HG03575 (cell line): ENCODE results near the gene PTPN1.
"Not testable (repeated sequence)": the region's sequence is repeated elsewhere in the genome, so short reads cannot be mapped to it uniquely, and the experiment has no call there.

ENCODE experiments used
- ATAC-seq: cut with Tn5 transposase; IDR thresholded peaks from one replicate; pipeline ENCODE4 v1.9.1; 2021; ENCODE audit not compliant: unreplicated experiment, insufficient number of reproducible peaks, low FRiP score; ENCODE audit errors: extremely low read depth

Gene PTPN1

DNA sequence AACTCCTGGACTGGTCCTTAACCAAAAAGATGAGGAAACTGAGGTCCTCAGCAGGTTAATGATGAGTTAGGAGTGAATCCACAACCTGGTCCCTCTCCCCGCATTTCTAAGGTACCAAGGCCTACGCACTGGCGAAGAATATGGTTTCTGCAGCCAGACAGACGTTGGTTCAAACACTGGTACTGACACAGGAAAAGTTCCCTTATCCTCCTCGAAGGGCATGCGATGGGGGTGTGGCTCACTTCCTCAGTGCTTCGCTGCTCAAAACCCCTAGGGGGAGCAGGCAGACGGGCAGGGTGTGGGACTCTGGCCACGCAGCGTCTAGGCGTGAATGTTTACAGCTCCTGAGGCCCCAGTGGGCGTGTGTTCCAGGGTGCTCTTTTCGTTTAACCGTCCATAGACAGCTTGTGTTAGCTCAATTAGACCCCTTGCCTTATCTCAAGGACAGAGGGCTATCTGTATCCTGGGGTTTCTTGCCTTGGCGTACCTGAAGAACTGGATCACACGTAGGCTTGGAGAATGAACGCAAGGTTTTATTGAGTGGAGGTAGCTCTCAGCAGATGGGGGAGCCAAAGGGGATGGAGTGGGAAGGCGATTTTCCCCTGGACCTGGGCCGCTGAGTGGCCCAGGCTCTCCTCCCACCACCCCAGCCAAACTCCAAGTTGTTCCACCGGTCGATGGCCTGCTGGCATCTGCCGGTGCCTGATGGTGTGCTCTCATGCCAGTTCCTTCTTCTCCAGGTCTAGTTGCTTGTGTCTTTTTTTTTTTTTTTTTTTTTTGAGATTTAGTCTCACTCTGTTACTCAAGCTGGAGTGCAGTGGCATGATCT lies 31.8 kb upstream of the PTPN1 start:
- ATAC-seq = no peak

DNA sequence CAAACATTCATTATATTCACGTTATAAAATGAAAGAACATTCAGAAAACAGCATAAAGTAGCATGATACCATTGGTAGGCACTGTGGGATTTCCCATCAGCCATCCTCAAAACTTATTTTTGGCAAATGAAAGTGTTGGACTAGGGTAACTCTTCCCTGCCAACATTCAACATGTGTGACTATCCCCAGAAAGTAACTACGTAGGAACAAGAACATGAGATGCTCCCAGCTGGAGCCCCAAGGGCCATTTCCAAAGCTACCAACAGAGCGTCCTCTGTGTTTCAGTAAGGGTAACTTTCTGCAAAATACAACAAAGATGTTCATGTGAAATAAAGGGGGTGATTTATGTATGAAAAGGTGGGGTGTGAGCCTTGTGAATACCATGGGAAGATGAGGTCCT lies 28.4 kb upstream of the PTPN1 start:
- no peak for ATAC-seq

GRCh38 chr20:50482396-50482981 lies 27.7 kb upstream of the PTPN1 start:
- ATAC-seq = no peak

- ATAC-seq = no peak
Measured at GRCh38 chr20:50484271-50484976, 25.8 kb upstream of the PTPN1 start.

- no peak for ATAC-seq
Measured at GRCh38 chr20:50487397-50487796, 22.8 kb upstream of the PTPN1 start.

- no peak for ATAC-seq
Measured at GRCh38 chr20:50488236-50488806, 21.9 kb upstream of the PTPN1 start.

GRCh38 chr20:50491168-50491567 lies 19.0 kb upstream of the PTPN1 start:
- ATAC-seq = no peak

GRCh38 chr20:50491926-50492634 lies 18.1 kb upstream of the PTPN1 start:
- ATAC-seq = no peak

GRCh38 chr20:50493881-50494253 lies 16.3 kb upstream of the PTPN1 start:
- no peak for ATAC-seq

GRCh38 chr20:50494428-50494827 lies 15.8 kb upstream of the PTPN1 start:
- no peak for ATAC-seq

GRCh38 chr20:50496773-50497385 lies 13.3 kb upstream of the PTPN1 start:
- no peak for ATAC-seq

- no peak for ATAC-seq
Measured at GRCh38 chr20:50498071-50498776, 12.0 kb upstream of the PTPN1 start.

- no peak for ATAC-seq
Measured at GRCh38 chr20:50499938-50500337, 10.2 kb upstream of the PTPN1 start.

DNA sequence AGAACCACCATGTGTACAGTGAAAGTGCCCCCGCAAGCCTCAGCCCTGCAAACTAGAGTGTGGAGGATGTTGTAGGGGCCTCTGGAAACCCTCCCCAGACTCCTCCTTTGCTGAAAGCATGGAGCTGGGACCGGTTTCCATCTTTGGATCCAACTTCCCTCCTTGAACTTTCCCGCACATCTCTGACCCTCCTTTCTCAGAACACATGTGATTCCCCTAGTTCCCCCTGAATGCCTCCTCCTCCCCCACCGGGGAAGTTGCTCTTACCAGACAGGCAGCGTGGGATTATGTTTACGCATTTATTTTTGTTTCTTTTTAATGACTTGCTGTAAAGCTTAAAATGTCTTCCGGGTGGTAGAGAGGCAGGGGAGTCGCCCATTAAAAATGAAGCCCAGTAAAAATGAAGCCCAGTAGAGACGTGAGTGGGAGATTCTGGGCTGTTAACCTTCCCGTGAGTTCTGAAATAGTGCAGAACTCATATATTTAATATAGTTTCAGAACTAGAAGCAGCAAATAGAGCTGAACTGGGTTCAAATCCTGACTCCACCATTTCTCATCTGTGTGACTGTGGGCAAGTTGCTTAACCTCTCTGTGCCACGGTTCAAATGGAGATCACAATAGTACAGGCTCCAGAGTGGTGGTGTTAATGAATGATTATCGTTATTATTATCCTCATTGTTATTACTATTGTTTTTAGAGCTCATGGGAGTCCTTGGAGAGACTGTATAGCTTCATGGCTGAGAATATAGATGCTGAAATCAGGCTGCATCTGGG lies 8.0 kb upstream of the PTPN1 start:
- ATAC-seq = no peak

DNA sequence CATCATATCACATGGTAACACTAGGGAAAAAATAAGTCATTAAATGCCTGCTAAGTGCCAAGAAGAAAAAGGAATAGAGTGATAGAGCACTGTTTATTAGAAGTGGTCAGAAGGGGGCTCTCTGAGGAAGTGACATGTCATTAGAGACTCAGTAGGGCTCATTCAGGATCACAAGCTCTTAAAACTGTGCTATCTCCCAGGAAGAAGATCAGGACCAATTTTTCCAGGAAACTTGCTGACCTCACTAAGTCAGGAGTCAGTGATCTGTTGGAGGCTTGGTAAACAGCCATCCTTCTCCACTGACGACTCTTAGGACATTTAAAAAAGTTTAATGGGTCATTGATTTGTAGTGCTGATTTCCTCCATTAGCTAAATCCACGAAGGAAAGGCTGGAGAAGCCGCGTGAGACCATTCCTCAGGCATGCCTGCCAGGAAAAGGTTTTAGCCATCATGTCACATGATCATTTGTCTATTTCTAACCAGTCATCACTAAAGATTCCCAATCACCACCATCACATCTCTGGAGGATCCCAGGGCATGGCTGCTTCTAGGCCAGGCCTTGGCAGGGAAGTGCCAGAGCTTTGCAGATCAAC lies 5.9 kb upstream of the PTPN1 start:
- ATAC-seq = no peak

- no peak for ATAC-seq
Measured at GRCh38 chr20:50506270-50506579, 4.0 kb upstream of the PTPN1 start.

- not testable (repeated sequence) for ATAC-seq
Measured at GRCh38 chr20:50507745-50508144, 2.4 kb upstream of the PTPN1 start.
